Body of pancreas (tissue), 4 donors: Measurements from ENCODE around the gene DSP. TPM values are rescaled to one million over a fixed set of nuclear protein-coding genes. Genes with fewer than 3 reads are reported as not detected.

Source experiments
- ATAC-seq: fragments of 150-250 bp; one replicate; pipeline ENCODE4 v1.9.1; 2016
- DNase-seq, 4 donors: peaks; one replicate each; pipeline ENCODE4 v3.0.0-alpha.2; 2019
- H3K27ac ChIP-seq, 4 donors: fragments of 200-600 bp; sonication (generic); 1 replicate in 3 of 4; 2 replicates in 1 of 4; pipeline versions ENCODE4 v1.5.1 to v1.6.1; 2016 to 2019; ENCODE audit warnings: mild to moderate bottlenecking in 1 of 4, mixed read lengths in 1 of 4, moderate library complexity in 1 of 4
- H3K27me3 ChIP-seq, 2 donors: fragments of 200-600 bp; sonication (generic); one replicate each; pipeline ENCODE4 v1.6.0; 2016; ENCODE audit warnings: mild to moderate bottlenecking in 1 of 2
- H3K36me3 ChIP-seq, 2 donors: fragments of 200-600 bp; sonication (generic); replicated peaks in 1 of 2; 2 replicates each; pipeline ENCODE4 v1.5.1; 2016; ENCODE audit warnings: low read depth in 2 of 2; ENCODE audit not compliant: insufficient read depth in 1 of 2
- H3K4me1 ChIP-seq: fragments of 200-600 bp; sonication (generic); one replicate; pipeline ENCODE4 v1.6.0; 2016
- H3K4me3 ChIP-seq, 2 donors: fragments of 200-600 bp; sonication (generic); 1 replicate in 1 of 2; 2 replicates in 1 of 2; pipeline ENCODE4 v1.5.1; 2016 to 2019
- H3K9me3 ChIP-seq, 3 donors: fragments of 200-600 bp; sonication (generic); 1 replicate in 2 of 3; 2 replicates in 1 of 3; pipeline ENCODE4 v1.5.1; 2016
- CTCF ChIP-seq, 7 experiments: fragments of 450-650 bp in 4 of 7; fragments of 200-600 bp in 3 of 7; sonication (generic) in 3 of 7; IDR thresholded peaks; one replicate each; pipeline ENCODE4 v1.5.1; 2016 to 2019; ENCODE audit warnings: antibody characterized with exemption in 7 of 7
- POLR2A ChIP-seq, 3 donors: fragments of 450-650 bp; IDR thresholded peaks; one replicate each; pipeline ENCODE4 v1.6.1; 2016; ENCODE audit warnings: antibody characterized with exemption in 3 of 3, mild to moderate bottlenecking in 2 of 3
- WGBS, 2 donors: methylation state at CpG; one replicate each; pipeline ENCODE4 v1.1.5; 2017; 5-methylcytosine and 5-hydroxymethylcytosine counted together
- intact Hi-C: fragments of 100-400 bp; cut with DNase I; formaldehyde crosslinking; loops from one replicate; pipeline ENCODE4 v1.15.1; 2023
- total RNA-seq, 2 donors: library from RNA; depleted of rRNA; stranded (reverse); fragments of >200 nt; gene quantifications; one replicate each; pipeline ENCODE4 v1.1.0, GENCODE V29; 2016

DSP gene
- total RNA-seq, 2 donors from 2014 or later = 85.0 to 127 TPM

GRCh38 chr6:7615611-7616383, 74.3 kb downstream of the DSP start:
- no peaks in the 10 kb centered on the region for H3K9me3 ChIP-seq
- ATAC-seq (peak; percentile 79), DNase-seq (peak; percentile 50 to 74 (median 60))
- H3K4me3 ChIP-seq = no peak overlapping the region
- WGBS, 2 donors = 9 to 10% methylated on average over 7 of the region's 7 CpGs
- H3K27me3 ChIP-seq = peaks cover 0 to 3% of the 10 kb centered on the region in 2 donors
- peaks cover 4% of the 10 kb centered on the region for H3K4me1 ChIP-seq
- peaks cover 0 to 3% of the 10 kb centered on the region in 2 donors for H3K36me3 ChIP-seq
- TF ChIP-seq POLR2A (IDR thresholded peaks at IDR 0.05) (no peak), CTCF (IDR thresholded peaks at IDR 0.05) (peak; percentile 39 to 92 (median 83))
- intact Hi-C loops = loop anchor here (10.0 kb wide), 2 partner anchors 191 to 331 kb away; no protein-coding TSS in a partner anchor
- no peak overlapping the region for H3K27ac ChIP-seq

- TF ChIP-seq POLR2A (IDR thresholded peaks at IDR 0.05) (no peak), CTCF (IDR thresholded peaks at IDR 0.05) (no peak)
- intact Hi-C loops = loop anchor here (10.0 kb wide), 2 partner anchors 193 to 333 kb away; no protein-coding TSS in a partner anchor
- H3K27me3 ChIP-seq = peaks cover 0 to 3% of the 10 kb centered on the region in 2 donors
- 45 to 53% methylated on average over 12 of the region's 12 CpGs for whole genome bisulfite sequencing, 2 donors
- peaks cover 0 to under 1% of the 10 kb centered on the region in 2 donors for H3K36me3 ChIP-seq
- no peaks in the 10 kb centered on the region for H3K9me3 ChIP-seq
- DNase-seq (peak in 3 of 4 donors; percentile 11 to 73 (median 21)), ATAC-seq (no peak)
- peaks cover 4% of the 10 kb centered on the region for H3K4me1 ChIP-seq
- H3K4me3 ChIP-seq = no peak overlapping the region
- H3K27ac ChIP-seq = peak overlapping the region in 1 of 4 donors; percentile 51
Measured at GRCh38 chr6:7617801-7618764, 76.6 kb downstream of the DSP start.

GRCh38 chr6:7621761-7622160, 80.3 kb downstream of the DSP start:
- H3K27ac ChIP-seq = no peak overlapping the region
- peaks cover 0 to 3% of the 10 kb centered on the region in 2 donors for H3K27me3 ChIP-seq
- no peaks in the 10 kb centered on the region for H3K9me3 ChIP-seq
- TF ChIP-seq CTCF (IDR thresholded peaks at IDR 0.05) (no peak), POLR2A (IDR thresholded peaks at IDR 0.05) (no peak)
- ATAC-seq (no peak), DNase-seq (no peak)
- no peak overlapping the region for H3K4me3 ChIP-seq
- intact Hi-C loops = no loop called here
- no peaks in the 10 kb centered on the region for H3K4me1 ChIP-seq
- no peaks in the 10 kb centered on the region for H3K36me3 ChIP-seq
- WGBS, 2 donors = 88 to 90% methylated on average over 5 of the region's 5 CpGs

- H3K4me1 ChIP-seq = no peaks in the 10 kb centered on the region
- H3K27me3 ChIP-seq = no peaks in the 10 kb centered on the region
- ATAC-seq (no peak), DNase-seq (no peak)
- no peak overlapping the region for H3K4me3 ChIP-seq
- WGBS, 2 donors = 56 to 57% methylated on average over 4 of the region's 4 CpGs
- no peak overlapping the region for H3K27ac ChIP-seq
- intact Hi-C loops = no loop called here
- no peaks in the 10 kb centered on the region for H3K36me3 ChIP-seq
- TF ChIP-seq CTCF (IDR thresholded peaks at IDR 0.05) = no peak
- TF ChIP-seq POLR2A (IDR thresholded peaks at IDR 0.05) = no peak
- H3K9me3 ChIP-seq = no peaks in the 10 kb centered on the region
Measured at GRCh38 chr6:7624796-7625710, 83.6 kb downstream of the DSP start.
